Measurements from ENCODE around the gene HJV.

Gene HJV

GRCh38 chr1:145977016-145977415 is 44.5 kb downstream of the HJV start:
- DNase-seq (ENCODE audit: low spot score) = no peak

GRCh38 chr1:145975216-145975615 is 46.3 kb downstream of the HJV start:
- no peak for DNase-seq (ENCODE audit: low spot score)

GRCh38 chr1:145974721-145975120 is 46.8 kb downstream of the HJV start:
- no peak for DNase-seq (ENCODE audit: low spot score)

- DNase-seq (ENCODE audit: low spot score) = no peak
Measured at GRCh38 chr1:145972580-145972979, 49.0 kb downstream of the HJV start.
